T-helper 2 cell treated with Interferon-gamma antibody and Interleukin-4, amounts not matched to agents 5 μg/mL and 100 μg/mL, for 36 hours (primary cell): ENCODE measurements around the gene SSR4.
"Not testable (repeated sequence)": the region's sequence is repeated elsewhere in the genome, so short reads cannot be mapped to it uniquely, and the experiment has no call there.

Source experiments
- DNase-seq: peaks from one replicate; pipeline ENCODE4 v3.0.0; 2021; ENCODE audit warnings: low spot score
- H3K27ac Mint-ChIP-seq: one replicate; pipeline ENCODE4 v1.8.0; 2021; ENCODE audit warnings: mild to moderate bottlenecking, mixed read lengths
- H3K27me3 Mint-ChIP-seq: one replicate; pipeline ENCODE4 v1.8.0; 2021; ENCODE audit warnings: low read depth, mixed read lengths
- H3K36me3 Mint-ChIP-seq: one replicate; pipeline ENCODE4 v1.8.0; 2021; ENCODE audit warnings: low read depth, mixed read lengths
- H3K4me1 Mint-ChIP-seq: one replicate; pipeline ENCODE4 v1.8.0; 2021; ENCODE audit warnings: low read depth, mixed read lengths
- H3K4me3 Mint-ChIP-seq: one replicate; pipeline ENCODE4 v1.8.0; 2022; ENCODE audit warnings: mild to moderate bottlenecking, moderate library complexity, mixed read lengths
- H3K9me3 Mint-ChIP-seq: one replicate; pipeline ENCODE4 v1.8.0; 2021; ENCODE audit warnings: mixed read lengths

SSR4 gene

DNA sequence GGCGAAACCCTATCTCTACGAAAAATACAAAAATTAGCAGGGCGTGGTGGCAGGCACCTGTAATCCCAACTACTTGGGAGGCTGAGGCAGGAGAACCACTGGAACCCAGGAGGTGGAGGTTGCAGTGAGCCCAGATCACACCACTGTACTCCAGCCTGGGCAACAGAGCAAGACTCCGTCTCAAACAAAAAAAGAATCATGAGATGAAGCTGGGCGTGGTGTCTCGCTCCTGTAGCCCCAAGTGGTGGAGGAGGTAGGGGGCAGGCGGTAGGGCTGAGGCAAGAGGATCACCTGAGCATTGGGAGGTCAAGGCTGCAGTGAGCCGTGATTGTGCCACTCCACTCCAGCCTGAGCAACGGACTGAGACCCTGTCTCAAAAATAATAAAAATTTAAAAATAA is 23.6 kb downstream of the SSR4 start:
- Mint-ChIP-seq H3K4me1 (peaks cover 27% of the 10 kb centered on the region), H3K27me3 (peaks cover 17% of the 10 kb centered on the region)
- not testable (repeated sequence) for H3K36me3 Mint-ChIP-seq, H3K4me3 Mint-ChIP-seq, H3K27ac Mint-ChIP-seq, DNase-seq, H3K9me3 Mint-ChIP-seq

DNA sequence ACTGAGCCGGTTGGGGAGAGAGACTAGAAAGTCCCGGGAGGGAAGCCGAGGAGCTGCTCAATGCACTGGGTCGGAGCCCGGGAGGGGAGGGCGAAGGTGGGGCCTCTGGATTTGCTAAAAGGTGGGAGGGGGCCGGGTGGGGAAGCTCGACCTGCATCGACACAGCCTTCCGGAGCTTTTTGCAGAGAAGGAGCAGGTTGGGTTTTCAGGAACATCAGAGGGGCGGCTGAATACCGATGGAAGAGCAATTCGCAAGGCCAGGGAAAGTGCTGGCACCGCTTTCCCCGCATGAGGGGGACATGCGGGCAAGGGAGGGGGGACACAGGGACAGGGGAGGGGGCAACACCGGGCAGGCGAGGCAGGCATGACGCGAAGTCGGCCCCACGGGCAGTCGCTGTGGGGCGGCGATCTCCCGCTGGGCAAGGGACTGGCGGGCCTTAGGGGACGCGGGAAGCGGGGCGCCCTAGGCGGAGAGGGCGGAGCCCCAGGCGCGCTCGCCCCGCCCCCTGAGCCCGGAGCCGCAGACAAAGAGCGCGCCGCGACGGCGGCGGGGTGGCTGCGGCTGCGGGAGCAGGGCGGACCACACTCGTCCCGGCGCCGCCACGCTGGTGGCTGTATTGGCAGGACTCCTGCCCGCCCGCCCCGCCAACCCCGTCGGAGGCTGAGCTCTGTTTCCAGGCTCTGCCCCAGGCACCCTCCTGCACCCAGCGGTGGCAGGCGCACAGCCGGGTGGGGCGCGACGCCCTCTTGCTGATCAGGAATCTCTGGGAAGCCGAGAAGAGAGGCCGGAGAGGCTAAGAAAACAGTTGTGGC is 24.3 kb downstream of the SSR4 start:
- peaks cover 18% of the 10 kb centered on the region for H3K27me3 Mint-ChIP-seq
- no peaks in the 10 kb centered on the region for H3K9me3 Mint-ChIP-seq
- peaks cover 29% of the 10 kb centered on the region for H3K4me1 Mint-ChIP-seq
- H3K4me3 Mint-ChIP-seq: peak overlapping the region; percentile 57
- H3K36me3 Mint-ChIP-seq: no peaks in the 10 kb centered on the region
- peak; percentile 51 for DNase-seq
- H3K27ac Mint-ChIP-seq: no peak overlapping the region

DNA sequence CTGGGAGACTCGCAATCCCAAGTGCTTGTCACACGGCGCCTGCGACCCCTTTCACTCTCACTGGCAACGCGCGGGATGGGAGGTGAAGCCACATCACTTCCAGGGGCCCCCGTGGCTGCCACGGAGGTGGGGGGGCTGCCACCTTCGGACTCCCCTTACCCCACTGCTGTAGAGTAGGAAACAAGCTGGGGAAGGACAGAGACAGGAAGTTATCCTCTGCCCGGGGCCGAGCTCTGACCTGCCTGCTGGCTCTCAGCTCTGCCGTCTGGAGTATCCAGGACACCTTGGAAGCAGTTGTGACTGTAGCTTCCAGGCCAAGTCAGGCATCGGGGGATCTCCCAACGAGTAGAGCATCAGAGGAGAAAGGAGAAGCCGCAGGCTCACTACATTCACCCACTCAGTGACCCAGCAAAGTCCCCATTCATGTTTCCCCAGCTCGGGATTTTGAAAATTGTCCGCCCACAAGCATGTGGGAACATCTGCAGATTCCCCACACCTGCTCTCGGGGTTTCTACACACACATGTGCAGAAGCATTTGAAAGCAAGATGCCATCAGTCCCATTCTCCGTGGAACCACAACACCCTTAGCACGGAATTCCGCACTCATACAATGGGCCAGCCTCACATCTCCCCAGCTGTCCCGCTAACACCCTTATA is 25.0 kb downstream of the SSR4 start:
- H3K36me3 Mint-ChIP-seq: no peaks in the 10 kb centered on the region
- no peak overlapping the region for H3K27ac Mint-ChIP-seq
- peaks cover 29% of the 10 kb centered on the region for H3K4me1 Mint-ChIP-seq
- H3K9me3 Mint-ChIP-seq: no peaks in the 10 kb centered on the region
- DNase-seq: no peak
- H3K4me3 Mint-ChIP-seq: peak overlapping the region; percentile 40
- H3K27me3 Mint-ChIP-seq: peaks cover 21% of the 10 kb centered on the region

DNA sequence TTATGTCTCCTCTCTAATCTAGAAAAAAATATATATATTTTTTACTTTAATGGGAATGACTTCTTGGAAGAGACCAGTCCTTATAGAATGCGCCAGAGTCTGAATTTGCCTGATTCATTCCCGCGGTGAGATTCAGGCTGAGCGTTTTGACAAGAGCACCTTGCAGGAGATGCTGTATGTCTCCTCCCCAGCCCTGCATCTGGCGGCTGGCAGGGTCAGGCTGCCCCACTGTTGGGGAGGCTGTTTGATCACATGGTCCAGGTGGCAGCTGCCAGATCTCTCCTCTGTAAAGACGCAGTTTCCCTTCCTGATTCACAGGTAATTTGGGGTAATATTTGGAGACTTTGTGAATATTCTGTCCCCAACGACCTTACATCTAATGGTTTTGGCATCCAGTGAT is 26.1 kb downstream of the SSR4 start:
- Mint-ChIP-seq H3K36me3 (no peaks in the 10 kb centered on the region), H3K9me3 (no peaks in the 10 kb centered on the region), H3K4me1 (peaks cover 24% of the 10 kb centered on the region), H3K27ac (no peak overlapping the region), H3K27me3 (peaks cover 19% of the 10 kb centered on the region), H3K4me3 (no peak overlapping the region)
- no peak for DNase-seq

DNA sequence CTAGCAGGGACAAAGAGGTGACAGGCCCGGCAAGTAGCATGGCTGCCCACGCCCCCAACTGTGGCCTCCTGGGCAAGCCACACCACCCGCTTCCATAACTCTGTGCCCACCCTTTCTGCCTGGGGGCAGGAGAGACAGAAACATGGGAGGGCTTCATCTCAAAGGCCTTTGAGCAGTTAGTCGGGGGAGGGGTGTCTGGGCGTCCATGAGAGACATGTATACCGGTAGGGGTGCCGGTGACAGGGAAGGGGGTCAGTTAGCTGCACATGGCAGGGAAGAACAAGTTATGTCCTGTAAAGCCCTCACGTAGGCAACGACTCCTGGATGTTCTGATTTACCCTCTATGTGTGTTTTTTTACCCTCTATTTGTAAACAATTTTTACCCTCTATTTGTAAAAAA is 26.6 kb downstream of the SSR4 start:
- Mint-ChIP-seq H3K27me3 (peaks cover 22% of the 10 kb centered on the region), H3K4me3 (no peak overlapping the region), H3K36me3 (no peaks in the 10 kb centered on the region), H3K27ac (no peak overlapping the region), H3K9me3 (no peaks in the 10 kb centered on the region), H3K4me1 (peaks cover 24% of the 10 kb centered on the region)
- no peak for DNase-seq

DNA sequence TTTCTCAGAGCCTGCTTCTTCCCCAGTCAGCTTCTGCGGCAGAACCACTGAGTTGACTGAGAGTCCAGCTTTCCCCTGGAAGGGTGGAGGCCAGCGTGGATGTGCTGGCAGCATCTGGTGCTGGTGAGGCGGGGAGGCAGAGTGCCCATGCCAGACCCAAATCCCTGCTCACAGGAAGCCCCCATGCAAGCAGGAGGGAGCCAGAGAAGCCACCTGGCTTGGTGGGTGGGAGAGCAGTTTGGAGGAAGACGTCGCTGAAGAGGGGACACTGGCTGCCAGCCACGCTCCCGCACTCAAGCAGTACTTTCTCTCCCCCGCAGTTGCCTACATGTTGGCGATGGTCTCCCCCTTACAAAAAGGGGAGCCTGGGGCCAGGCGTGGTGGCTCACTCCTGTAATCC is 29.9 kb downstream of the SSR4 start:
- peaks cover 43% of the 10 kb centered on the region for H3K27me3 Mint-ChIP-seq
- peaks cover 19% of the 10 kb centered on the region for H3K4me1 Mint-ChIP-seq
- H3K36me3 Mint-ChIP-seq: no peaks in the 10 kb centered on the region
- no peak overlapping the region for H3K4me3 Mint-ChIP-seq
- no peak for DNase-seq
- H3K9me3 Mint-ChIP-seq: no peaks in the 10 kb centered on the region
- no peak overlapping the region for H3K27ac Mint-ChIP-seq

DNA sequence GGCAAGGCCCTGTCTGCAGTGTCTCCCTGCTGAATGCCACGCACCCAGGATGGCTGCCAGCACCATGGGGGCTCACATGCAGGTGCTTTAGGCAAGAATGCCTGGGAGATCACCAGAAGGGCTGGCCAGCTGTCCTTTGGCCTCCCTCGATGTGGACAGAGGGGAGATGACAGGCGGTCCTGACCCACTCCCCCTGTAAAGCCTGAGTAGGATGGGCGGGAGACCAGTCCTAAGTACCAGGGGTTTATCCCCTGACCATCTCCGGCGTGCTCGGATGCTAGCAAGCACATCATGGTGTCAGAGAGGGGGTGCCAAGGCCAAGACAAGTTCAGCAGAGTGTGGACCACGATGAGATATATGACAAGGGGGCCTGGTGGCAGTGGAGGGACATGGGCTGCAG is 30.6 kb downstream of the SSR4 start:
- Mint-ChIP-seq H3K27ac (no peak overlapping the region), H3K4me3 (no peak overlapping the region)

DNA sequence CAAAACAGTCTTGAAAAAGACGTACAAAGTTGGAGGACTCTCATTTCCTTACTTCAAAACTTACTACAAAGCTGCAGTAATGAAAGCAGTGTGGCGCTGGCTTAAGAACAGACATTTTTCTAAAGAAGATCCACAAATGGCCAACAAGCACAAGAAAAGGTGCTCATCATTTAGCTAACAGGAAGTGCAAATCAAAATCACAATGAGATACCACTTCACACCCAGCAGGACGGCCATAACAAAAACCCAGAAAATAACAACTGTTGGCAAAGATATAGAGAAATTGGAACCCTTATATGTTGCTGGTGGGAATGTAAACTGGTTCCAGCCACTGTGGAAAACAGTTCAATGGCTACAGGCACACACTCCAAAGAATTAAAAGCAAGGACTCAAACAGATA is 32.5 kb downstream of the SSR4 start:
- peaks cover 16% of the 10 kb centered on the region for H3K4me1 Mint-ChIP-seq
- H3K4me3 Mint-ChIP-seq: no peak overlapping the region
- DNase-seq: no peak
- no peaks in the 10 kb centered on the region for H3K9me3 Mint-ChIP-seq
- H3K27me3 Mint-ChIP-seq: peaks cover 47% of the 10 kb centered on the region
- H3K36me3 Mint-ChIP-seq: no peaks in the 10 kb centered on the region
- no peak overlapping the region for H3K27ac Mint-ChIP-seq

More for the DNA sequence above, 30.6 kb downstream of the SSR4 start:
- Mint-ChIP-seq H3K36me3 (no peaks in the 10 kb centered on the region), H3K4me1 (peaks cover 19% of the 10 kb centered on the region), H3K9me3 (no peaks in the 10 kb centered on the region), H3K27me3 (peaks cover 39% of the 10 kb centered on the region)
- no peak for DNase-seq

DNA sequence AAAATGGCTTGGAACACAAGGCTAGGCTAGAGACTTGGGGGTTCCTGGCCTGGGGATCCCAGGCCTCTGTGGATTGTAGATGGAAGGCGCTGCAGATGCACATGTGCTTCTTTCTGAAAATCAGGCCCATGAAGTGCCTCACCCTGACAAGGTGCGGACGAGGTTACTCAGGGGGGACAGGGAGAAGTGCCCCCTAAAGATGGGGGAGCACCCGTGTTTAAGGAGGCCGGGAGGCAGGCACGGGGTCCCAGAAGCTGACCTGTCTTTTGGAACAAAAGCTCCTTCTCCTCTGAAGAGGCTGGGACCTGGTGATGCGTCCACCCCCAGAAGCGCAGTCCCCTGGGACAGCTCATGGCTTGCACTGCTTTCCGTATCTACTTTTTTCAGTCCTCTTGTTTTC is 33.4 kb downstream of the SSR4 start:
- peaks cover 9% of the 10 kb centered on the region for H3K4me1 Mint-ChIP-seq
- no peak for DNase-seq
- no peak overlapping the region for H3K27ac Mint-ChIP-seq
- no peaks in the 10 kb centered on the region for H3K36me3 Mint-ChIP-seq
- H3K9me3 Mint-ChIP-seq: no peaks in the 10 kb centered on the region
- no peak overlapping the region for H3K4me3 Mint-ChIP-seq
- H3K27me3 Mint-ChIP-seq: peaks cover 46% of the 10 kb centered on the region

DNA sequence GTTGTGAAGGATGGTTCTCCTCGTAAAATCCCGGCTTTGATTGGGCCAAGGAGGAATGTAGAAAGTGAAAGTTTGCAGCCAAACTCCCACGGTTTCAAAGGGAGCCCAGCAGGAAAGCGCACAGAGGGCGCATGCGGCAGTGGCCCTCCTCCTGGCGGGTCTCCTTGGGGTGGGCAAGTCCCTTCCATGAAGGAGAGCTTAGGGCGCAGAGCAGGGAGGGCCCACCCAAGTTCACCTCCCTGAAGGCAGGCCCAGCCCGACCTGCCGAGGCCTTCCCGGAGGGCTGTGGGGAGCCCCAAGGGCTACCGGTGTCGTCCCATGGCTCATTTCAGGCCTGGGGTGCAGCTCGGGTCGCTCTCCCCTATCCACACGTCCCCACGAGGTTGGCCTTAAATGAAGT is 33.8 kb downstream of the SSR4 start:
- H3K4me3 Mint-ChIP-seq: no peak overlapping the region
- H3K27ac Mint-ChIP-seq: no peak overlapping the region
- peaks cover 46% of the 10 kb centered on the region for H3K27me3 Mint-ChIP-seq
- H3K4me1 Mint-ChIP-seq: peaks cover 9% of the 10 kb centered on the region
- H3K9me3 Mint-ChIP-seq: no peaks in the 10 kb centered on the region
- no peaks in the 10 kb centered on the region for H3K36me3 Mint-ChIP-seq
- DNase-seq: no peak

DNA sequence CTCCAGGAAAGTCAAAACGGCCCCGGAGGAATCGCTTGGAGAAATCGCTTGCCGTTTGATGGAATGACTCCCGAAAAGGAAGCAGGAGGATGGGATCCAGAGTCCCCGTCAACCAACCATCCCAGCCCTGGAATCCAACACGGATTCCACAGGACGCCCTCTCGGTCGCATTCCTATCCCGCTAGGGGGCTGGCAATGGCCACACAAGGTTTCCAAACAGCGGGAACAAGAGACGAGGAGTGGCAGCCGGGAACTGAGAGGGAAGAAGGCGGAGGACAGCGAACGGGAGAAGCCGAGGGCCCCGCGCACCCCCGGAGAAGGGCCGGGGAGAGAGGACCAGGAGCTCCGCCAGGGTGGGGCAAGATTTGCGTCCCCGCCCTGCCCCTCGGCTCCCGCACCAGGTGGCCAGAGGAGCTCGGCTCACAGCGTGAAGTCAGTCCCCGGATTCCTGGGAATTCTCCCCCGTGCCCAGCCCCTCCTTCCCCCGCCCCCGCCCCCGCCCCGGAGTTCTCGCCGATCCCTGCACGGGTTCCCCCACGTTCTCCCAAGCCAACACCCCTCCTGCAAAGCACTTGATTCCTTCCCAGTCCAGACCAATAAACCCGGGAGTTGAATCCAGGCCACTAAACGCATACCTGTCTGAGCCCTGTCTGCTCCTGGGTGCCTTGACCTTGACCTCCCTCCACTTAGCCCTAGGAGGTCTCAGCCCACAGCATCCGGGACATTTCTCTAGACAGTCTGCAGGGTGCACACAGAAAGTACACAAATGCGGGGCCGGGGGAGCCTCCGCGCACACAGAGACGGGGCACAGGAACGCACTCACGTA is 34.5 kb downstream of the SSR4 start:
- Mint-ChIP-seq H3K9me3 (no peaks in the 10 kb centered on the region), H3K4me1 (peaks cover 7% of the 10 kb centered on the region), H3K4me3 (no peak overlapping the region), H3K36me3 (no peaks in the 10 kb centered on the region), H3K27me3 (peaks cover 42% of the 10 kb centered on the region), H3K27ac (no peak overlapping the region)
- no peak for DNase-seq

DNA sequence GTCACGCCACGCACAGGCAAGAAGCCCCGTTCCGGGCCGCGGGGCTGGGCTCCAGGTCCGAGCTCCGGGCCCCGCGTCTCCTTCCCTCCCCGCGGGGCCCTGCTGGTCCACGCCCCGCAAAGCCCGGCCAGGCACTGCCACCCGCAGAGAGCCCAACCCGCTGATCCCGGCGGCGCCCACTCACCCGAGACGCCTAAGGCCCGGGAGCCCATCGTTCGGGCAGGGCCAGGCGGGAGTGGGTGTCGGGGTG is 35.0 kb downstream of the SSR4 start:
- H3K4me3 Mint-ChIP-seq: no peak overlapping the region
- H3K36me3 Mint-ChIP-seq: no peaks in the 10 kb centered on the region
- DNase-seq: no peak
- H3K4me1 Mint-ChIP-seq: peaks cover 7% of the 10 kb centered on the region
- H3K27me3 Mint-ChIP-seq: peaks cover 40% of the 10 kb centered on the region
- H3K9me3 Mint-ChIP-seq: no peaks in the 10 kb centered on the region
- no peak overlapping the region for H3K27ac Mint-ChIP-seq

DNA sequence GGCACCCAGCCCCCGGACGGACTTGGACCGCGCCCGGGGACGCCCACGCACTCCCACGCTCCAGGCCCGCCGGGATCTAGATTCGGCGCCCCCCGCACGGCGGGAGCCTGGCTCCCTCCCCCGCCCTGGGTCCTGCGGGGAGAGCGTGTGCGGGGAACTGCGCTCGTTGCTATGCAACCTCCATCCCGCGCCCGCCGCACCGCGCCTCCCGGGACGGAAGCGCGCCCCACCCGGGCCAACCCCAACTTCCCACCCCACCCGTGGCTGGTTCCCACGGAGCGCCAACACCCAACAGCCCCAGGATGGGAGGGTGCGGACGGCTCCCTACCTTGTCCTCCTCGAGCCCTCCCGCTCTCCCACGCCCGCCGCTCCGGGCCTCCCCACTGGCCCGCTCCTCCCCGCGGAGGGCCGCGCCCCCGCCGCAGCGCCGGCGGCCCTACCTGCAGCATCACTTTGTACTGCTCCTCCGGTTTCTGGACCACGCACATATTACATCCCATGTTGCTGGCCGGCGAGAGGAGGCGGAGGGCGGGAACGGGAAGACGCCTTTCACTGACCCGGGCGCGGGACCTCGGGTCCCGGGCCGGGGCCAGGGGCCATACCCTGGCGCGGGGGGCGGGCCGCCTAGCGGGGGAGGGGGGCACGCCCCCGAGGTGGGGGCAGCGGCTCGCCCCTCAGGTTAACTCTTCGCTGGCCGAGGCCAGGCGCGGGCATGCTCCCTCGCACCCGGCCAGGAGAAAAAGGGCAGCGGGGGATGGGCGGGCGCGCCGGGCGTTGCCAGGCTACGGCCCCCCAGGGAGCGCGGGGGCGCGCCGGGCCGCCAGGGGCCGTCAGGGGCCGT is 35.6 kb downstream of the SSR4 start, which contains the start of gene PDZD4:
TSS of gene PDZD4 (minus strand) at position 746 of the 841 bp plus-strand sequence. CDS start at position 500, 246 bp downstream.
- H3K27ac Mint-ChIP-seq: no peak within 1 kb of the TSS
- no peaks in the 10 kb centered on the region for H3K9me3 Mint-ChIP-seq

More for the DNA sequence above, 35.6 kb downstream of the SSR4 start, which contains the start of gene PDZD4:
- Mint-ChIP-seq H3K27me3 (peaks cover 43% of the 10 kb centered on the region), H3K4me3 (no peak within 1 kb of the TSS), H3K4me1 (peaks cover 7% of the 10 kb centered on the region), H3K36me3 (no peaks in the 10 kb centered on the region)
- DNase-seq: no peak
